HepG2 (cell line): ENCODE measurements around the gene ELAC1.

Source experiments
- PATZ1 ChIP-seq: sonication (generic); formaldehyde crosslinking; IDR thresholded peaks from 2 replicates; pipeline ENCODE4 v1.4.0; 2020; ENCODE audit warnings: missing genetic modification reagents
- PBX3 ChIP-seq: sonication (generic); formaldehyde crosslinking; IDR thresholded peaks from 2 replicates; pipeline ENCODE4 v1.8.1; 2023; ENCODE audit warnings: missing genetic modification reagents, inconsistent platforms, borderline replicate concordance
- ZBTB8A ChIP-seq: sonication (generic); formaldehyde crosslinking; IDR thresholded peaks from 2 replicates; pipeline ENCODE4 v1.4.0; 2020; ENCODE audit warnings: mild to moderate bottlenecking, low read depth, missing genetic modification reagents, borderline replicate concordance
- ZNF18 ChIP-seq: sonication (generic); formaldehyde crosslinking; IDR thresholded peaks from 2 replicates; pipeline ENCODE4 v1.8.0; 2022; ENCODE audit warnings: mild to moderate bottlenecking, missing genetic modification reagents; ENCODE audit not compliant: insufficient replicate concordance

- no peak for TF ChIP-seq ZBTB8A (CRISPR knock-in tag)
- no peak for TF ChIP-seq PBX3 (CRISPR knock-in tag)
- no peak for TF ChIP-seq ZNF18 (CRISPR knock-in tag)
- TF ChIP-seq PATZ1 (CRISPR knock-in tag): no peak
Observed at GRCh38 chr18:50918153-50918552, 49.7 kb upstream of the ELAC1 start.
